Posterior vena cava (tissue), 2 donors: Measurements from ENCODE around the gene LUC7L. TPM values are rescaled to one million over a fixed set of nuclear protein-coding genes. Genes with fewer than 3 reads are reported as not detected.
"Not testable (repeated sequence)": the region's sequence is repeated elsewhere in the genome, so short reads cannot be mapped to it uniquely, and the experiment has no call there.

Source experiments
- DNase-seq: peaks from one replicate; pipeline ENCODE4 v3.0.0-alpha.2; 2020; ENCODE audit warnings: low spot score
- intact Hi-C, 2 donors: fragments of 100-400 bp; cut with DNase I; formaldehyde crosslinking; loops; one replicate each; pipeline versions ENCODE4 v1.14.1 to v1.14.2; 2022 to 2023
- total RNA-seq, 2 donors: library from RNA; stranded (reverse); fragmentation: NEBNext Ultra II Directional; extraction: Animal tissue kit (Norgen Biotek cat#: 25700); gene quantifications; one replicate each; pipeline ENCODE4 v1.2.1, GENCODE V29; 2021
- donor health status: DM: yes; HTN: yes; CAD: no.
- donor health status: DM: yes; HTN: yes; CAD: no.

Gene LUC7L
- total RNA-seq, 2 donors from 2014 or later, result 42.7 to 43.0 TPM

DNA sequence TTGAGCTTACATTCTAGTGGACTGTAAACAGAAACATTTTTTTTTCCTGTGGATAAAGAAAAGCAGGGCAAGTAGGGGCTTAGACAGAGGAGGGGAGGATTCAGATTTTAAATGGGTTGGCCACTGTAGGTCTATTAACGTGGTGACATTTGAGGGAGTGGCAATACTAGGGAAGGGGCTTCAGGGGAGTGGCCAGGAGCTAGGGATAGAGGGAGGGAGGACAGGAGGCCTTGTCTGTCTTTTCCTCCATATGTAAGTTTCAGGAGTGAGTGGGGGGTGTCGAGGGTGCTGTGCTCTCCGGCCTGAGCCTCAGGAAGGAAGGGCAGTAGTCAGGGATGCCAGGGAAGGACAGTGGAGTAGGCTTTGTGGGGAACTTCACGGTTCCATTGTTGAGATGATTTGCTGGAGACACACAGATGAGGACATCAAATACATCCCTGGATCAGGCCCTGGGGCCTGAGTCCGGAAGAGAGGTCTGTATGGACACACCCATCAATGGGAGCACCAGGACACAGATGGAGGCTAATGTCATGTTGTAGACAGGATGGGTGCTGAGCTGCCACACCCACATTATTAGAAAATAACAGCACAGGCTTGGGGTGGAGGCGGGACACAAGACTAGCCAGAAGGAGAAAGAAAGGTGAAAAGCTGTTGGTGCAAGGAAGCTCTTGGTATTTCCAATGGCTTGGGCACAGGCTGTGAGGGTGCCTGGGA is 70.0 kb downstream of the LUC7L start:
- peak; percentile 44 for DNase-seq
- intact Hi-C loops, result no loop called here

DNA sequence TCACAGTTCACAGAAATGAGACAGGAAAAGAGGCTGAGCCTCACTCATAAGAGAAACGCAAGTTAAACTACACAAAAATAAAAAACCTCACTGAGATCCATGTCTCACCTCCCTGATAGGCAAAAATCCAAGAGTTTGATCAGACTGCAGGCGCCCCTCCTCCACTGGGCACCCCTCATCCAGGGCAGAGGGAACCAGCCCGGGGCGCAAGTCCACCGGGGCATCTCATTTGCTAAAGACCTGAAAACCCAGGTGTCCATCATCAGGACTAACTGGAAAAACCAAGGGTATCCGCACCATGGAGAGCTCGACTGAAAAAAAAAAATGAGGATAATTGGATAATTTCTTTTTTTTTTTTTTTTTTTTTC is 74.2 kb downstream of the LUC7L start:
- DNase-seq, result peak; percentile 60
- intact Hi-C loops, result no loop called here

DNA sequence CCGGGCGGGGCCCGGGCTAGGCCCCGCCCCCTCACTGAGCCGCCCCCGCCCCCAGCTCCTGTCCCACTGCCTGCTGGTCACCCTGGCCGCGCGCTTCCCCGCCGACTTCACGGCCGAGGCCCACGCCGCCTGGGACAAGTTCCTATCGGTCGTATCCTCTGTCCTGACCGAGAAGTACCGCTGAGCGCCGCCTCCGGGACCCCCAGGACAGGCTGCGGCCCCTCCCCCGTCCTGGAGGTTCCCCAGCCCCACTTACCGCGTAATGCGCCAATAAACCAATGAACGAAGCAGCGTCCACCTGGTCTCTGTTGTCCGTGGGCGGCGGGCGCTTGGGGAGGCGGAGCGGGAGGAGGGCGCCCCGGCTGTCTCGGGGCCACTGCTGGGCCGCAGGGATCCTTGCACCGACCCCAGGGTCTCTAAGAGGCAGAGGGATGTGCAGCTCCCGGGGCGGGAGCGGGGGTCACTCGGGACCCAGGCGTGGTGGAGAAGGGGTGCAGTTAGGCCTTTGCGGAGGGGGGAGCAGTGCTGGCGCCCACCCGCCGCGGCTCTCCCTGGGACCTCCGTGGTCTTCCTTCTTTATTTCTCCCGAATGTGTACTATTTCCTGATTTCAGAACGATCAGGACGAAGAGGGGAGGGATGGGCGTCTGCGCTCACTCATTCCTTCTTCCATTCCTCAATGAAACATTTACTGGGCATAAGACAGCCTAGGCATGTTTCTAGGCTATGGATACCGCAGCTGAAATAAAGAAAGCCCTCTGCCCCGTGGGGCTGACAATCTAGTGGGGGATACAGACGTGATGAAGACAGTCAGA is 74.8 kb downstream of the LUC7L start:
- intact Hi-C loops, result loop anchor here in 1 of 2 donors (1.0 kb wide), 1 partner anchor 21 kb away; no protein-coding TSS in a partner anchor
- DNase-seq, result peak; percentile 63

DNA sequence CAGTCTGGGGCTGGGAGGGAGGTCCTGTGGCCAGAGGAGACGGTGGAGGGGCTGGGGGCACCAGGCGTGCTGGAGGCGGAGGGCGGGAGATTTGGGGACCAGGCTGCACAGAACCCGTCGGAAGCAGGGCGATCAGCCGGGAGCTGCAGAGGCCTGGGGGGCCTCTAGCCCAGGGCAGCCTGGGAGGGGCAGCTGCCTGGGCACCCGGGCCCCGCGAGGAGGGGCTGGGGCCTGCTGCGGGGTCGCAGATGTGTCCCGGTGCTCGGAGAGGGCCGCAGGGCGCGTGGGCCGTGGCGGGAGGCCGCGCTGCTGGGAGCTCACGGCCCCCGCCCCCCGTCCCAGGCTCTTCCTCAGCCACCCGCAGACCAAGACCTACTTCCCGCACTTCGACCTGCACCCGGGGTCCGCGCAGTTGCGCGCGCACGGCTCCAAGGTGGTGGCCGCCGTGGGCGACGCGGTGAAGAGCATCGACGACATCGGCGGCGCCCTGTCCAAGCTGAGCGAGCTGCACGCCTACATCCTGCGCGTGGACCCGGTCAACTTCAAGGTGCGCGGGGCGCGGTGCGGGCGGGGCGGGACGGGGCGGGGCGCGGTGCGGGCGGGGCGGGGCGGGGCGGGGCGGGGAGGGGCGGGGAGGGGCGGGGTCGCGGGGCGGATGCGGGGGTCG is 75.6 kb downstream of the LUC7L start:
- intact Hi-C loops, result loop anchor here in 1 of 2 donors (1.0 kb wide), 1 partner anchor 20 kb away; no protein-coding TSS in a partner anchor
- DNase-seq, result not testable (repeated sequence)

DNA sequence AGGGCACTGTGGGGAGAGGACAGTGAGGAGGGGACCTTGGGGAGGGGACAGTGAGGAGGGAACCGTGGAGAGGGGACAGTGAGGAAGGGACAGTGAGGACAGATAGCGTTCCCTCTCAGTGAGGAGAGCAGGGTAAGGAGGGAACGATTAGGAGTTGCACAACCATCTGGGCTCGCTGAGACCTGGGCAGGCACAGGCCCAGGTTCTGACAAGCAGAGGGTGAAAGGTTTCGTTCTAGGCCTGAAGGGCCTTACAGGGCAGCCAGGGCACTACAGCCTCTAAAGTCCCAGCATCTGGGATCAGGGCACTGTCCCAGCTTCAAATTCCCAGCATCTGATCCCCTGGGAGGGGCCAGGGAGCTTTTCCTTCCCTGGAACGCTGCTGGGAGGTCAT is 76.1 kb downstream of the LUC7L start:
- intact Hi-C loops, DNase-seq: not testable (repeated sequence)

DNA sequence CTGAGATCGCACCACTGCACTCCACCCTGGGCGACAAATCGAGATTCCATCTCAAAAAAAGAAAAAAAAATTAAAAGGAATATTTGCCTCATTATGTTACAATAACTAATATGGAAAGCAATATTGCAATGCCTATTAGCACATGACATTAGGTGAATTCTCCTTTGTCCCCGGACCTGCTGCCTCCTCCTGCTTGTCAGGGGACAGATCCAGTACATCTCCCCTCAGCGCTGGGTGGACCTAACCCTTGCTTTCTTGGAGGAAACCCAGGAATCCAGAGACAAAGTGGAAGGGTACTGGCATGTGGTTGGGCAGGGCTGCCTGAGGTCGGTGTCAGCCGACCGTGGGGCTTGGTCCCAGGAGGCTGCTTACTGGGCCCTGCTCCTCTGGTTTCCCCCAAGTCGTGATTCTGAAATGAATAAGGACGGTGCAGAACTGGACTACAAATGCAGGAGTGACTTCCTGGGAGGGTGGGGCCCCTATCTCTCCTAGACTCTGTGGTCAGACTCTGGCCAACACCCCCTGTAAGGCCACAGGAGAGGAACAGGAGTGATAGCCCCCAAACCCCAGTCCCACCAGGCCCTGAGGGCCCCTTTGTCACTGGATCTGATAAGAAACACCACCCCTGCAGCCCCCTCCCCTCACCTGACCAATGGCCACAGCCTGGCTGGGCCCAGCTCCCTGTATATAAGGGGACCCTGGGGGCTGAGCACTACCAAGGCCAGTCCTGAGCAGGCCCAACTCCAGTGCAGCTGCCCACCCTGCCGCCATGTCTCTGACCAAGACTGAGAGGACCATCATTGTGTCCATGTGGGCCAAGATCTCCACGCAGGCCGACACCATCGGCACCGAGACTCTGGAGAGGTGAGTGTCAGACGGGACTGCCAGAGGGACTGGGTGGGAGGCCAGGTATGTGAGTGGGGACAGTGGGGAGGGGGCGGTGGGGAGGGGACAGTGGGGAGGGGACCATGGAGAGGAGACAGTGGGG is 76.8 kb downstream of the LUC7L start, which contains the start of gene HBZ:
Gene HBZ (plus strand): TSS at position 504 of the 988 bp plus-strand sequence. CDS start 266 bp downstream, at position 770.
- DNase-seq, result no peak
- intact Hi-C loops, result no loop called here

DNA sequence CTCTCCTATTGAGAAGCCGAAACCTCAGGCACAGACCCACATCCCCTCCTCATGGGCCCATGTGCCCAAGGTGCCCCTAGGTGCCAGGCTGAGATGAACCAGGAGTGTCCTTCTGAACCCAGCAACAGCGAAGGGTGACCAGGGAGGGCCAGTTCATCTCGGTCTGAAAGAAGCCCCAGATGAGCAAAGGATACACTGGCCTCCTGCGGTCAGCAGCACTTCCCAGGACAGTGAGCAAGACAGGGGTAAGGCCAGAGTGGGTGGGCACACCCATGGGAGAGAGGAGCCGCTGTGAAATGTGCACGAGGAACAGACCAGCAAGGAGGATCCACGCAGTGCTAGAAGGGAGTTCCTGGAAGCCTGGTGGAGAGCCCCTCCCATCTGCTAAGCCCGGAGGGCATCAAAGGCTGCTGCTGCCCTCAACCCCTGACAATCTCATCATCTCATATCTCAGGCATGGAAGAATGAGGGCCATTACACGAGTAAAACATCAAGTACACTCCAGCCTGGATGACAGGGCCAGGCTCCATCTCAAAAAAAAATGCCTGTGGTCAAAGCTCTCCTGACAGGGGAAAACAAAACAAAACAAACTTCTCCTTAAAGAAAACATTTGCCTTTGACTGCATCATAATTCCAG is 80.1 kb downstream of the LUC7L start:
- DNase-seq, result peak; percentile 25
- intact Hi-C loops, result no loop called here

DNA sequence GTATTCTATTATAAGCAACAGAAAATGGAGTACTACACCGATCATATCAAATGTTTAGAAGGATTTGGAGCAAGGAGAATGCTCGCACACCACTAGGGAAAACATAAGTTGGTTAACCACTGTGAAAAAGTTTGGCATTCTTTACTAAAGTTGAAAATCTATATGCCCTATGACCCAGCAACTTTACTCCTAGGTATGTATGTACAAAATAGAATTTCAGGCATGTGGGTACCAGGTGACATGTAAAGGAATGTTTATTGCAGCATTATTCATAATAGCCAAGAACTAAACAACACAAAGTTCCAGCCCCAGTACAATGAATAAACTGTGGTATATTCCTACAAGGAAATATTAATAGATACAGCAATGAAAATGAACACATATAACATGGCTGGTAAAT is 82.6 kb downstream of the LUC7L start:
- intact Hi-C loops, result no loop called here
- DNase-seq, result no peak

DNA sequence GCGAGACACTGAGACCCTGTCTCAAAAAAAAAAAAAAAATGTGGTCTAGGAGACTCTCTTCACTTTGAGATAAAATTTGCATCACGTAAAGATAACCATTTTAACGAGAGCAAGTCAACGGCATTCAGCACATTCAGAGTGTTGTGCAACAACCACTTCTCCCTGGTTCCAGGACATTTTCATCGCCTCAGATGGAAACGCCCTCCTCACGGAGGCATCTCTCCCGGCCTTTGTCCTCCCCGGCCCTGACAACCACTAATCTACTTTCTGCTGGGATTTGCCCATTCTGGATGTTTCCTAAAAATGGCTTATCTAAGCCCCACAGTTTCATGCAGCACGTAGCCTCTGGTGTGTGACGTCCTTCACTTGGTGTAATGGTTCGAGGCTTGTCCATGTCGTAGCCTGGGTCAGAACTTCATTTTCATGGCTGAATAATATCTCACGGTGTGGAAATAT is 84.4 kb downstream of the LUC7L start:
- peak; percentile 36 for DNase-seq
- intact Hi-C loops, result no loop called here

DNA sequence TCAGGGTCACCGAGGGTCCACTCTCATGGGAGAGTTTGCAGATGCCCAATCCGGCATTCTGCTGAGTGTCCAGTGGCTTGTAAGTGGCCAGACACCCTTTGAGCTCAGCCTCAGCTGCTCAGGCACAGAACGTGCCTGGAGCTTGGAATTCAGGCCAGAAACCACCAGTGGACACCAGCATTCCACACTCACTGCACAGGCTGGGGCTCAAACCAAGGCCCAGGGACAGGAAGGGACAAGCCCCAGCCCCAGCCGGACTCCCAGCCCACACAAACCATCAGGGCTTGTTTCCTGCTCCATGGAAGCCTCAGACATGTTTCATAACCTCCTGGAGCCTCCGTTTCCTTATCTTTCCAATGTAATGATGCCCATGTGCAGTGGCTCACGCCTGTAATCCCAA is 85.8 kb downstream of the LUC7L start:
- intact Hi-C loops, result no loop called here
- no peak for DNase-seq

DNA sequence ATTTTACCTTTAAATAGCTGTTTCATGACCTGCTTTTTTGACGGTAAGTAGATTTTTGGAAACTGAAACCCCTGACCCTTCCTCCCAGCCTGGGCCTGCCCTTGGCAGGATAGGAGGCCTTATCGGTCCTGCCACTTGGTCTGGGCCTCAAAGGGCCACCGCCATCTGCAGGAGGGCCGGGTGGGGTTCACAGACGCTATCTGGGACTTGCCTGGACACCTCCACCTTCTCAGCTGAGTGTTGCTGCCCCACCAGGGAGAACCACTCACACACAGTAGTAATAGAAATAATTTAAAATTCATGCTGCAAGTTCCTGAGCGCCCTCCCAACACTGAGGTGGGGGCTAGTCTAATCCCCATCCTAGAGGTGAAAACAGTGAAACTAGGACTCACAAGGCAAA is 86.2 kb downstream of the LUC7L start:
- peak; percentile 58 for DNase-seq
- intact Hi-C loops, result no loop called here

DNA sequence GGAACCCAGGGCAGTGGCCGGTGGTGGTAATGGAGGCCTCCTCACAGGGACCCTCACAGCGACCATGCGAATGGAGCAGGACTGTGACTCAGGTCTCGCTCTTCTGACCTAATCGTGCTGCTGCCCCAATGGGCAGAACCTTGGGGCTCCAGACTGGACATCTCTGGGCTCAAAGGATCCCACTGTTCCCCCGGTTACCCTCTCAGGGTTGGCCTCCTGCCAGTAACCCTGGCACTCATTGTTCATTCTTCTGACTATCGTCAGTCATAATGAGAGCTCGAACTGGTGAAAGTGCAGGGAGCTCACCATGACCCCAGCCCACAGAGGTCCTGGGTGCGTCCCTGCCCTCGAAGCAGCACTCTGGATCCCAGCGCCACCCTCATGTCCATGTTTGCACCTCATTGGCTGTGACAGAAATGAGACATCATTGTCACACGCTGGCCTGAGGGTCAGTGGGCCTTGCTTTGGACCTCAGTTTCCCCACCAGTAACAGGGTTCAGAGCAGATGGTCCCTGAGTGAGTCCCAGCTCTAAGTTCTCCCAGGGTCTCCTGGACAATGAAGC is 86.8 kb downstream of the LUC7L start:
- DNase-seq, result no peak
- intact Hi-C loops, result no loop called here

DNA sequence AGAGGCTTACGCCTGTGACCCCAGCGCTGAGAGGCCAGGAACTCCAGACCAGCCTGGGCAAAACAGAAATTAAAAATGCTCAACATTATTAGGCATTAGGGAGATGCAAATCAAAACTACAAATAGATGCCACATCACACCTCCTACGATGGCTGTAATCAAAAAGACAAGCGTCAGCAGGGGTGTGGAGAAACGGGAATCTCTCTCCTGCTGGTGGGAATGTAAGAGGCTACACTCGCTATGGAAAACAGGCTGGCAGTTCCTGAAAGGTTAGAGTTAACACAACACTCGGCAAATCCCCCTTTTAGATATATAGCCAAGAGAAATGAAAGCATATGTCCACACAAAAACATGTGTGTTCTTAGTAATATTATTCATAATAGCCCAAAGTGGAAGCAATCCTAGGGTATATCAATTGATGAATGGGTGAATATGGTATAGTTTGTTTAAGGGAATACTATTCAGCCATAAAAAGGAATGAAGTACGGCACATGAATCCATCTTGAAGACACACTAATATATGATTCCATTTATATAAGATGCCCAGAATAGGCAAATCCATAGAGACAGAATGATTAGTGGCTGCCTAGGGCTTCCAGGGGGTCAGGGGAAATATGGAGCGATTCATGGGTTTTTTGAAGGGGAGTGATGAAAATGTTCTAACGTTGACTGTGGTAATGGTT is 88.9 kb downstream of the LUC7L start:
- intact Hi-C loops, result no loop called here
- peak; percentile 28 for DNase-seq

Other genes with a start within 250 kb of the LUC7L start
- gene POLR3K, start 175.8 kb downstream of the LUC7L start, total RNA-seq, result 1 to 10 TPM; 7.4 to 7.9 TPM
- 10 to 100 TPM; 11.2 to 11.6 TPM for gene SNRNP25, start 175.6 kb downstream of the LUC7L start, total RNA-seq
- gene RHBDF1, start 156.8 kb downstream of the LUC7L start, total RNA-seq, result 10 to 100 TPM; 39.5 to 39.7 TPM
- 10 to 100 TPM; 42.2 to 45.6 TPM for gene MPG, start 151.2 kb downstream of the LUC7L start, total RNA-seq
- 10 to 100 TPM; 13.2 to 22.1 TPM for gene NPRL3, start 90.8 kb downstream of the LUC7L start, total RNA-seq
- not detected for gene HBZ, start 76.8 kb downstream of the LUC7L start, total RNA-seq
- 1 to 10 TPM in 1 of 2 donors, under 1 TPM in 1; 0.90 to 1.5 TPM for gene HBM, start 63.5 kb downstream of the LUC7L start, total RNA-seq
- gene HBA2, start 56.6 kb downstream of the LUC7L start, total RNA-seq, result 1,000 to 10,000 TPM in 1 of 2 donors, 100 to 1,000 TPM in 1; 750 to 2,679 TPM
- gene HBA1, start 52.8 kb downstream of the LUC7L start, total RNA-seq, result 1,000 to 10,000 TPM in 1 of 2 donors, 100 to 1,000 TPM in 1; 878 to 2,742 TPM
- gene HBQ1, start 49.0 kb downstream of the LUC7L start, total RNA-seq, result under 1 TPM in 1 of 2 donors, not detected in 1; 0.48 TPM
- gene FAM234A, start 5.4 kb upstream of the LUC7L start, total RNA-seq, result 10 to 100 TPM; 69.4 to 86.2 TPM
- gene RGS11, start 46.5 kb upstream of the LUC7L start, total RNA-seq, result 10 to 100 TPM in 1 of 2 donors, 1 to 10 TPM in 1; 7.7 to 10.6 TPM
- under 1 TPM; 0.38 to 0.97 TPM for gene ARHGDIG, start 51.1 kb upstream of the LUC7L start, total RNA-seq
- under 1 TPM; 0.86 to 0.88 TPM for gene PDIA2, start 53.7 kb upstream of the LUC7L start, total RNA-seq
- 10 to 100 TPM; 13.4 to 19.0 TPM for gene AXIN1, start 123.3 kb upstream of the LUC7L start, total RNA-seq
- 10 to 100 TPM; 35.7 to 36.0 TPM for gene MRPL28, start 141.1 kb upstream of the LUC7L start, total RNA-seq
- gene PGAP6, start 152.5 kb upstream of the LUC7L start, total RNA-seq, result 10 to 100 TPM; 24.7 to 28.9 TPM
- 100 to 1,000 TPM in 1 of 2 donors, 10 to 100 TPM in 1; 70.7 to 108 TPM for gene NME4, start 167.8 kb upstream of the LUC7L start, total RNA-seq
- gene DECR2, start 172.4 kb upstream of the LUC7L start, total RNA-seq, result 10 to 100 TPM; 11.2 to 12.9 TPM
- gene RAB11FIP3, start 196.2 kb upstream of the LUC7L start, total RNA-seq, result 10 to 100 TPM; 40.1 to 45.2 TPM